GM19452 (cell line): ENCODE measurements around the gene MT1X.
"Not testable (repeated sequence)": the region's sequence is repeated elsewhere in the genome, so short reads cannot be mapped to it uniquely, and the experiment has no call there.

Source experiments
- ATAC-seq: cut with Tn5 transposase; IDR thresholded peaks from one replicate; pipeline ENCODE4 v1.9.1; 2021; ENCODE audit not compliant: unreplicated experiment

Gene MT1X

DNA sequence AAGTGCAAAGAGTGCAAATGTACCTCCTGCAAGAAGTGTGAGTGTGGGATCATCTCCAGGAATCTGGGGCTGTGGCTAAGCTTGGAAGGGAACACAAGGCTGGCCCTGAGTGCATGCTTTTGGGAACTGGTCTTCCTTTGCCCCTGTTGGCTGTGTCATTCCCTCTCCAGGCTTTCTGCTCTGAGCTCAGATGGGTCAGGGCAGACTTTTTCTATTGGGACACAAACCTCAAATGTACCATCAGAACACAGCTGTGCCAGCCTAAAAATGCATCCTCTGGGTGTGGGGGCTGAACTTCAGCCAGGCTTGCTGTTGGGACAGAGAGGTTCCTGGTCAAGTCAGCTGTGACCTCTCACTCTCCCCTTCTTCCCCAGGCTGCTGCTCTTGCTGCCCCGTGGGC, 29.7 kb upstream of the MT1X start:
- ATAC-seq, result no peak

- ATAC-seq, result no peak
These were observed 29.1 kb upstream of the MT1X start for GRCh38 chr16:56653218-56653617.

DNA sequence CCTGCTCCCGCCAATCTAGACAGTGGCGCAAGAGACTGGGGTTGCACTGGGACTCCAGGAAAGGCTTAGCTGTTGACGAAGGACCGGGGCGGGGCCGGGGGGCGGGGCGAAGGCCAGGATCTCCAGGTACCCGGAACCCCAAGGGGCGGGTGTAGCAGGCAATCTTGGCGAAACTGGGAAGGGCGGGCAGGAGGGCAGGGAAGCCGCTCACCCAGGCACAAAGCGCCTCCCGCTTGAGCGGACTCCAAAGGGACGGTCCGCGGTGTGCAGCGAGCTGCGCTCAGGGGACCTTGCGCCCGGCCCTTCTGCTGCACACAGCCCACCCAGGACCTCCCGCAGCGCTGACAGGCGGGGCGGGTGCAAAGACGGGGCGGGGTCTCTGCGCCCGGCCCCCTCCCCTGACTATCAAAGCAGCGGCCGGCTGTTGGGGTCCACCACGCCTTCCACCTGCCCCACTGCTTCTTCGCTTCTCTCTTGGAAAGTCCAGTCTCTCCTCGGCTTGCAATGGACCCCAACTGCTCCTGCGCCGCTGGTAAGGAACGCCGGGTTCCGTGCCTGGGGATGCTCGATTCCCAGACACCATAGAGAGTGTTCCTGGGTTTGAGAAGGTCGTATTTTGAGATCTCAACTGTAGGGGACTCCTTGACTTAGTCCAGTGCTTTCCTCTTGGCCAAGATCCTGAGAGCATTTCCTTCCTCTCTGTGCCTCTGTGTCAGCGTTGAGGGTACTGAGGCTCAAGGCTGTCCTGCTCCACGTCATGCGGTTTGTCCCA, 24.5 kb upstream of the MT1X start, which contains the start of gene MT1F:
TSS of gene MT1F (plus strand) at position 405 of the 772 bp plus-strand sequence. CDS start at position 505, 100 bp downstream.
- no peak for ATAC-seq

DNA sequence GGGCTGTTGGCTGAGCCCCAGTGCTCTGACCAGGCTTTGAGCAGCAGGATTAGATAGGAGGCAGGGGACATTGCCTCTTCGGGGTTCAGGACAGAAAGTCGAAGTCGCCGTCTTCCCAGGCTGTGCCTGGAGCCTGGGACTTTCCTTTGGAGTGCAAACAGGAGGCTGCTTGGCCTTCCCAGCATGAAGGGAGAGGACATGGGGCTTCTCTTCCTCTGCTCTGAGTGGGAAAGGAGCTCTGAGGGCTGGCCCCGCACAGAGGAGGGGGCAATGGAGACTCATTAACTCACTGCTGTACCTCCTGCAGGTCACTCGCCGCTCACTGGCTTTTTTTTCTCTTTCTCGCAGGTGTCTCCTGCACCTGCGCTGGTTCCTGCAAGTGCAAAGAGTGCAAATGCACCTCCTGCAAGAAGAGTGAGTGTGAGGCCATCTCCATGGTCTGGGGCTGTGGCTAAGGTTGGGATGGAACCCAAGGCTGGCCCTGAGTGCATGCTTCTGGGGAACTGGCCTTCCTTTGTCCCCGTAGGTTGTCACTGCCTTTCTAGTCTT, 23.9 kb upstream of the MT1X start:
- no peak for ATAC-seq

DNA sequence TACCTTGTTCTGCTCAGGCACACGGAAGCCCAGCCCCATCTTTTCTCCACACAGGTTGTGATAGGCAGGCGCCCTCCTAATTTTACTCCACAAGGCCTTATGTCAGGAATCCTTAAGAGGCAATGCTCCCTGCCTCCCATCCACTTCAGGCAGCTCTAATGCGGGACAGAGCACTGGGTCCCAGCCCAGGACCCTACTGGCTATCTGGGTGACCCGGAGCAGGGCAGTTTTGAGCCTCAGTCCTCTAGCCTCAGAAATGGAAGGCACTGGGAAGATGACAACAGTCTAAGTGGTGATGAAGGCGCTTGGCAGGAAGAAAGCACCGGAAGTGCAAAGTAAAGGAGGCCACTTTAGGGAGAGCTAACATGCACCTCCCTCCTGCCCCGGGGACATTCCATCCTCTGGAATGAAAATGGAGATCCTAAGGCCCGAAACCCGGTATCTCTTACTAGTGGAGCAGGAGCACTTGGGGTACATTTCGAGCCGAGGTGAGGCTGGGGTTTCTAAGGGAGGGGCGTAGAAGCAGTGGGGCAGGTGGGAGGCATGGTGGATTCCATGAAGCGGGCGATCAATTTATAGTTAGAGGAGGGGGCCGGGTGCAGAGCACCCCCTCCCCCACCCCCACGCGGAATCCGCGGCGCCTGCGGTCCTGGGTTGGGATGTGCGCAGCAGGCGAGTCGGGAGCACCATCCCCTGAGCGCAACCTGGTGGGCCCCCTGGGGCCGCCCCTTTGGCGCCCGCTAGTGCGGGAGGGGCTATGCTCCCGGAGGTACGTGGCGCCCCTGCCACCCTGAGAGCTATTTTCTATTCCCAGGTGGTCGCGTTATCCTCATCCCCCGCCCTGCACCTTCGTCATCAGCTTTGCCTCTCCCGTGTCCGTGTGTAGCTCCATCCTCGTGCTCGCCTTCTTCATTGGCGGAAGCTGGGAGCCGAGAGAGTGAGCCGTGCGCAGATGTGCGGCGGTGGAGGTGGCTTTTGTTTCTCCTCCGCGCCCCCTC, 19.6 kb upstream of the MT1X start:
- ATAC-seq, result no peak

DNA sequence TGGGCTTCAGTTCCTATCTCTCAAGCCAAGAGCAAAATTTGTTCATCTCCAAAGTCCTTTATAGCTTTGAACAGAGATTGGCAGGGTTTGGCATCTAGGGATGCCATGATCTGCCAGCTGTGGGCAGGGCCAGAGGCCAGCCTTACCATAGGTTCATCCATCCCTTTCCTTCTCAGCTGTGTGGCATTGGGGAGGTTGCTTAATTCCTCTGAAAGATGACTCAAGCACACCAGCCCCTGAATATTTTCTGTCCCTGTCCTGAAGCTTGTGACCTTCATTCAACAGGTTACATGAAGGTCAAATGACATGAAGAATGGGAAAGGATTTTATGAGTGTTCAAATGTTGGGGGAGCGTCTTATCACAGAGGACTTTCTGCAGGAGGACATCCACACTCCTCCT, 17.8 kb upstream of the MT1X start:
- no peak for ATAC-seq

- ATAC-seq, result not testable (repeated sequence)
These were observed 16.7 kb upstream of the MT1X start for GRCh38 chr16:56665286-56666261.

DNA sequence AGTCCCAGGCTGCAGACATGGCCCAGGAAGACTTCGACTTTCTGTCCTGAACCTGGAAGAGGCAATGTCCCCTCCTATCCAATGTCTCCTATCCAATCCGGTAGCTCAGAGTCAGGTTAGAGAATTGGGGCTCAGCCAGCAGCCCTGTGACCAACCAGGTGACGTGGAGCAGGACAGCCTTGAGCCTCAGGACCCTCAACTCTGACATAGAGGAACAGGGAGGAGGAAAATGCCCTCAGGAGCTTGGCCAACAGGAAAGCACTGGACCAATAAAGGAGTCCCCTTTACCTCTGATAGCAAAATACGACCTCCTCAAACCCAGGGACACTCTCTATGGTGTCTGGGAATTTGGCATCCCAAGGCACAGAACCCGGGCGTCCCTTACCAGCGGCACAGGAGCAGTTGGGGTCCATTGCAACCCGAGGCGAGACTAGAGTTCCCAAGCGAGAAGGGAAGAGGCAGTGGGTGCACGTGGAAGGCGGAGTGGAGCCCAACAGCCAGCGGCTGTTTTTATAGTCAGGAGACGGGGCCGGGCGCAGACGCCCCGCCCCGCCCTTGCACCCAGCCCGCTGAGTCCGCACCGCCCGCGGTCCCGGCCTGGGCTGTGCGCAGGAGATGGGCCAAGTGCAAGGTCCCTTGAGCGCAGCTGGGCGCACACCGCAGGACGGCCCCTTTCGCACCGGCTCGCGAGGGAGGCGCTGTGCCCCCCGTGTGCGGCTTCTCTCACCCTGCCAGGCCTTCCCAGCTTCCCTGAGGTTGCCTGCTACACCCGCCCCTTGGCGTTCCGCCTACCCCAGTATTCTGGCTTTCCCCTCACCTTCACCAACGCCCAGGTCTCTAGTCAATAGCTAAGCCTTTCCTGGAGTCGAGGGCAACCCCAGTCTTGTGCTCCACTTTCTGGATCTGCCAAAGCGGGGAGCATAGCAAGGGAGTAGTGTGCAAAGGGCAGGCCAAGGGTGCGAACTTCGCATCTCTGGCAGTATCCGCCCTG, 14.4 kb upstream of the MT1X start, which contains the start of gene MT1G:
TSS of gene MT1G (minus strand) at position 485 of the 991 bp plus-strand sequence. CDS start at position 413, 72 bp downstream.
- ATAC-seq, result no peak

GRCh38 chr16:56669005-56669839, 13.0 kb upstream of the MT1X start, which contains the start of gene MT1H:
Gene MT1H (plus strand): TSS chr16:56669814. CDS start chr16:56669885, 71 bp downstream.
- no peak for ATAC-seq

- no peak for ATAC-seq
These were observed 12.2 kb upstream of the MT1X start for GRCh38 chr16:56669840-56670619.

GRCh38 chr16:56670620-56670934, 11.7 kb upstream of the MT1X start:
- ATAC-seq, result no peak

DNA sequence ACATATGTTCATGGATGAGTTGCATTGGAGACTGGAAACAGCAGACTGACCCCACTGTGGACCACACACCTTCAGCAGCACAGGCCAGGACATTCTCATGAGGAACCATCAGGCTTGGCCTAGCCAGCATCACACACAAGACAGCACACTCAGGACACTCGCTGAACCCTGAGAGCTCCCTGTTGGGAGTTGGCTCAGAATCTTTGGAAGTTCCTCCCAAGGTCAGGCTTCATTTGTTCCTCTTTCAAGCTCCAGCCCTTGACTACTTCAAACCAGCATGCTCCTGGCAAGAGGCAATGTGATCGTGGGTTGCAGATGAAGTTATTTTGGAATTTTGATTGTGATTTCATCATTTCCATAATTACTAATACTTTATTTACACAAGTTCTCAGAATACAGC, 10.6 kb upstream of the MT1X start:
- not testable (repeated sequence) for ATAC-seq

DNA sequence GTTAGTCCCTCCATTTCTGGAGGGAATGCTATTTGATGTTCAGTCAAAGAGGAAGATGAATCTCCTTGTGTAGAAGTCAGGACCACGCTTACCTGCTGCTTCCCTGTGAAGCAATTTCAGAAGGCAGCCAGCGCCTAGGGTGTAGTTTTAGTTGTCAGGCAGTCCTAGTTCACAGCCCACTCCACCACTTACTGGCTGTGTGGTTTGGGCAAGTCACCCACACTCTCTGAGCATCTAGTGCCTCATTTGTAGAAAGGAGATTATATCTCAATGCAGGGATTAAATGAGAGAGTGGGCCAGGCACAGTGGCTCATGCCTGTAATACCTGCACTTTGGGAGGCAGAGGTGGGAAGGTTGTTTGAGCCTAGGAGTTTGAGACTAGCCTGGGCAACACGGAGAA, 10.1 kb upstream of the MT1X start:
- ATAC-seq, result not testable (repeated sequence)

DNA sequence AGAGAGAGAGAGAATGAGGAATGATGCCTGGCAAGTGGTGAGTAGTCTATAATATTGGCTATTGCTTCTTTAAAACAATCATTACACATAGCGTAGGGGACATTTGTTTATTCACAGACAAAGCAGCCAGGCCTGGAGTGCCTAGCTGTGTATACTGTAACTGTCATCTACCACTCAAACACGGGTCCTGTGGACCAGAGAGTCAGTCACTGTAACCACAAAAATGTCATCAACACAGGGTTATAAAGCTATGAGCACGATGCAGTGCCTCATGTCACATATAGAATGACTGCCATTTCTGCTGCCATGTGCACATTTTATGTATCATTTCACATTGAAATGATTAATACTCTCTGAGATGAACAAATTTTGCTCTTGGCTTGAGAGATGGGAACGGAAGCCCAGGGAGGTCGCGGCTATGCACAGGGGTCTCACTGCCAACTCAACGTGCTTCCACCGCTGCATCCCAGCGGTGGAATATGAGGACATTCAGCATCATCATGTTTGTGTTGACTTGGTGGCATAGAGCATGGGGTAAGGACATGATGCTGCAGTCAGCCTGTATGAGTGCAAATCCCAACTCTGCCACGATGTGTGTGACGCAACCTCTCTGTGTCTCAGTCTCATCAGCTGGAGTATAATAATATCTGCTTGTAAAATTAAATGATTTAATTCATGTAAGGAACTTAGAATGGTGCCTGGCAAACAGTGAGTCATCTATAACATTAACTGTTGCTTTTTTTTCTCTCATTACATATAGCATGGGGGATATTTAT, 9.3 kb upstream of the MT1X start:
- ATAC-seq, result no peak

- no peak for ATAC-seq
These were observed 8.3 kb upstream of the MT1X start for GRCh38 chr16:56673921-56674320.

DNA sequence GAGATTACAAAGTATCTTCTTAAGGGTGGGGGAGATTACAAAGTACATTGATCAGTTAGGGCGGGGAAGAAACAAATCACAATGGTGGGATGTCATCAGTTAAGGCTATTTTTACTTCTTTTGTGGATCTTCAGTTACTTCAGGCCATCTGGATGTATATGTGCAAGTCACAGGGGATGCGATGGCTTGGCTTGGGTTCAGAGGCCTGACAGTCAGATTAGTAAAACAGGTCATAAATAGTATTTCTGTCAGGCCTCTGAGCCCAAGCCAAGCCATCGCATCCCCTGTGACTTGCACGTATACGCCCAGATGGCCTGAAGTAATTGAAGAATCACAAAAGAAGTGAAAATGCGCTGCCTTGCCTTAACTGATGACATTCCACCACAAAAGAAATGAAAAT, 7.7 kb upstream of the MT1X start:
- ATAC-seq, result not testable (repeated sequence)
